ENCODE results near the gene MMP12. TPM values are rescaled to one million over a fixed set of nuclear protein-coding genes. Genes with fewer than 3 reads are reported as not detected.
A peak's percentile ranks its signal among the peaks of the same experiment; 100 is the strongest.

The MMP12 gene
- total RNA-seq, 1 donor from 2014 or later, result 0.17 TPM

DNA sequence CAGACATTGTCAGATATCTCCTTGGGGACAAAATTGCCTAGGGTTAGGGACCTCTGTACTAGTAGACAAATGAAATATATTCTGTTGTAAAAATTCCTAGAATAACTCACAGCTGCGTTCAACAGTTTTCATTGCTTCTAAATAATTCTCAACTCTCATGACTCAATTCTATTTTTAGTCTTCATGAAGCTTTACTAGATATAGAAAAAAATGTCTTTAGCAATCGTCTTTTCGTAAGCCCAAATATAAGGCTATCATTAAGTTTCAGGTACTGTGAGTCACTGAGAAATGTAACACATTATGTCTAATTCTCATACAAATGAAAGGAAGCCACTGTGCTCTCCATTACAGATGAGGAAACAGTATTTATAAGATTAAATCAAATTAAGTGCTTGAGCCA lies 6.4 kb downstream of the MMP12 start:
- H3K9me3 Mint-ChIP-seq (ENCODE audit: low read depth), result no peaks in the 10 kb centered on the region
- no peak for DNase-seq (ENCODE audit: low spot score)
- H3K4me1 Mint-ChIP-seq (ENCODE audit: low read depth), result peaks cover 29% of the 10 kb centered on the region
- H3K27ac Mint-ChIP-seq (ENCODE audit: unreplicated experiment), result peak overlapping the region; percentile 83
- TF ChIP-seq, protein P1, sequence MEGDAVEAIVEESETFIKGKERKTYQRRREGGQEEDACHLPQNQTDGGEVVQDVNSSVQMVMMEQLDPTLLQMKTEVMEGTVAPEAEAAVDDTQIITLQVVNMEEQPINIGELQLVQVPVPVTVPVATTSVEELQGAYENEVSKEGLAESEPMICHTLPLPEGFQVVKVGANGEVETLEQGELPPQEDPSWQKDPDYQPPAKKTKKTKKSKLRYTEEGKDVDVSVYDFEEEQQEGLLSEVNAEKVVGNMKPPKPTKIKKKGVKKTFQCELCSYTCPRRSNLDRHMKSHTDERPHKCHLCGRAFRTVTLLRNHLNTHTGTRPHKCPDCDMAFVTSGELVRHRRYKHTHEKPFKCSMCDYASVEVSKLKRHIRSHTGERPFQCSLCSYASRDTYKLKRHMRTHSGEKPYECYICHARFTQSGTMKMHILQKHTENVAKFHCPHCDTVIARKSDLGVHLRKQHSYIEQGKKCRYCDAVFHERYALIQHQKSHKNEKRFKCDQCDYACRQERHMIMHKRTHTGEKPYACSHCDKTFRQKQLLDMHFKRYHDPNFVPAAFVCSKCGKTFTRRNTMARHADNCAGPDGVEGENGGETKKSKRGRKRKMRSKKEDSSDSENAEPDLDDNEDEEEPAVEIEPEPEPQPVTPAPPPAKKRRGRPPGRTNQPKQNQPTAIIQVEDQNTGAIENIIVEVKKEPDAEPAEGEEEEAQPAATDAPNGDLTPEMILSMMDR (IDR thresholded peaks at IDR 0.05), result no peak
- H3K36me3 Mint-ChIP-seq (ENCODE audit: low read depth), result no peaks in the 10 kb centered on the region
- H3K27me3 Mint-ChIP-seq (ENCODE audit: low read depth), result no peaks in the 10 kb centered on the region
- no peak overlapping the region for H3K4me3 Mint-ChIP-seq (ENCODE audit: unreplicated experiment)

DNA sequence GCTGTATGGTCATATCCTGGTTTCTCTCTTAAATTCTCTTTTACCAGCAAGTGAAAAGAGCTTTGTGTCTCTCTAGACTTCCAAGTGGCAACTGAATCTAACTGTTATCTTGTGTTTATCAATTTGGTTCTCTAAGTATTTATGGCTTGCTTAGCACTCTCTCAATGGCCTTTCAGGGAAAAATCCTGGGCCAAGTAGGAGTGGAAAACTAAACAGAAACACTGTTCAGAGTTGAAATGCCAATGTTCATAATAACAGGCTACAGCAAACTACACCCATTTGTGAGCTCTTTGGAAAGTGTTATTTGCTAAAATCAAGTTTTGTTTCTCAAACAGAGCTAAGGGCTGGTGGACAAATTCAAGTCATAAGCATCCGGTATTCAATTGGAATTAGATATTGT lies 10.1 kb downstream of the MMP12 start:
- H3K4me1 Mint-ChIP-seq (ENCODE audit: low read depth), result peaks cover 29% of the 10 kb centered on the region
- H3K4me3 Mint-ChIP-seq (ENCODE audit: unreplicated experiment), result no peak overlapping the region
- no peak for DNase-seq (ENCODE audit: low spot score)
- no peaks in the 10 kb centered on the region for H3K9me3 Mint-ChIP-seq (ENCODE audit: low read depth)
- H3K36me3 Mint-ChIP-seq (ENCODE audit: low read depth), result no peaks in the 10 kb centered on the region
- TF ChIP-seq, protein P1 (IDR thresholded peaks at IDR 0.05), result no peak
- H3K27me3 Mint-ChIP-seq (ENCODE audit: low read depth), result no peaks in the 10 kb centered on the region
- peak overlapping the region; percentile 17 for H3K27ac Mint-ChIP-seq (ENCODE audit: unreplicated experiment)

DNA sequence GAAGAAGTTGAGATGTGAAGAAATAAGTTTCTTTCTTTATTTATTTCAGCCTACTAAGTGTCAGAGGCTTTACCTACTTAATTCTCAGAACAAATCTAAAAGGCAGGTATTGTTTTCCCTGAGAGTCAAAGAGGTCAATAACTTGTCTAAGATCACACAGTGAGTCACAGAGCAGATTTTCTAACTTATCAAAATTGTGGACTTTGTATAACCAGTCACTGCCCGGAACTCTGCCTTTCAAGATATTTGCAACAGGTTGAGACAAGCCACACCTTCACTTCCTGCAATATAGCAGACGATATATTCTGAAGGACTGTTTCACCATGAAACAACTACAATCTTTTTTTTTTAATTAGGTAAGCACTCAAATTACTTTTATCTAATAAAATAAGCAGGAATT lies 20.8 kb downstream of the MMP12 start:
- H3K4me1 Mint-ChIP-seq (ENCODE audit: low read depth), result peaks cover 18% of the 10 kb centered on the region
- no peak for DNase-seq (ENCODE audit: low spot score)
- no peak overlapping the region for H3K4me3 Mint-ChIP-seq (ENCODE audit: unreplicated experiment)
- peaks cover 6% of the 10 kb centered on the region for H3K27me3 Mint-ChIP-seq (ENCODE audit: low read depth)
- no peaks in the 10 kb centered on the region for H3K9me3 Mint-ChIP-seq (ENCODE audit: low read depth)
- H3K27ac Mint-ChIP-seq (ENCODE audit: unreplicated experiment), result no peak overlapping the region
- peaks cover 1% of the 10 kb centered on the region for H3K36me3 Mint-ChIP-seq (ENCODE audit: low read depth)
- TF ChIP-seq, protein P1 (IDR thresholded peaks at IDR 0.05), result no peak

DNA sequence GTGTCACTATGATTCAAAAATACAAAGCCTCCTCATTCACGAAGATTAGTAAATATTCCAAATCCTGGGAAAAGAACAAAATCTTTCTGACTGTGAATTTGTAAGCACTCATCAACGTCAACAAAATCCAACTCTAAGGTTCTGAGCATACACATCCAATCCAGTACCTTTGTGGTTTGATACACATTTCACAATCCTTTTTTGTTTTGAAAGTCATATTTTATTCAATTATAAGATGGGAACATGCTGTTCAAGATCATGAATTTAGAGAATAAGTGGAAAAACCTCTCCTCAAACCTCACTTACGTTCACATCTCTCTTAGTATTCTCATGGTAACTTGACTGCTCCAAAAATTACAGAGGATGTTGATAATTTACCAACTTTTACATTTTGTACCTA lies 21.7 kb downstream of the MMP12 start:
- TF ChIP-seq, protein P1 (IDR thresholded peaks at IDR 0.05), result no peak
- peaks cover 5% of the 10 kb centered on the region for H3K27me3 Mint-ChIP-seq (ENCODE audit: low read depth)
- no peaks in the 10 kb centered on the region for H3K9me3 Mint-ChIP-seq (ENCODE audit: low read depth)
- no peak overlapping the region for H3K4me3 Mint-ChIP-seq (ENCODE audit: unreplicated experiment)
- no peak for DNase-seq (ENCODE audit: low spot score)
- H3K36me3 Mint-ChIP-seq (ENCODE audit: low read depth), result peaks cover 1% of the 10 kb centered on the region
- peaks cover 21% of the 10 kb centered on the region for H3K4me1 Mint-ChIP-seq (ENCODE audit: low read depth)
- no peak overlapping the region for H3K27ac Mint-ChIP-seq (ENCODE audit: unreplicated experiment)

DNA sequence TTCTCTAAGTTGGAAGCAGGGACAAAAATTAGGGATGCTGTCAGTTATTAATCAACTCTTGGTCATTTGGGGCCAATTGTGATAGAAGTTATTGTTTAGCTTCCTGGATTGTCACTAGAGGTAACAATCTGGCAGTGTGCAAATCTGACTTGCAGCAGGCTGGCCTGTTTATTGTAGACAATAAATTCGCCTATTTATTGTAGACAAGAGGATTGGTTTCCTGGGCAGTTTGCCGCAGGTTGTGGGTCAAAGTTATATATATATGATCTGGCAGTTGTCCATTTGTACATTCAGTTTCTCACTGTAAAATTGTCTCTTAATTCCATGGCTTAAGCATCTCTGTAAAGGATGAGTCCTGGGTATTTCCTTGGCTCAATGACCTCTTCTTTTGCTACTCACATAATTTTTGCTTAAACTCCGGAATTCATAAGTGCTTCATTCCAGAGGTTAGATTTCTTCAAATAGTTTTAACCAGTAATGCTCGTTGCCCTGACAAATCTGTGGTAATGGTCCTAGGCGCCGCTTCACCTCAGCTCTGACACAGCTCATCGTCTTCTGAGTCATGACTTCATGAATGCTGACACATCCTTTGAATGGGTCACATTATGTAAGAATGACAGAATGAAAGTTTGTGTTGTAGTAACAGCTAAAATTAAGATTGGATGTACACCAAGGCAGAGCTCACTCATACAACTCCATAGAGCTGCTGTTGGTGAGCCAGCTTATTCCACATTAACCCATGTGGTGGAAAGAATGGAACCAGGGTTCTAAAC lies 23.6 kb downstream of the MMP12 start:
- H3K27ac Mint-ChIP-seq (ENCODE audit: unreplicated experiment), result no peak overlapping the region
- DNase-seq (ENCODE audit: low spot score), result no peak
- no peaks in the 10 kb centered on the region for H3K9me3 Mint-ChIP-seq (ENCODE audit: low read depth)
- H3K27me3 Mint-ChIP-seq (ENCODE audit: low read depth), result peaks cover 4% of the 10 kb centered on the region
- H3K4me1 Mint-ChIP-seq (ENCODE audit: low read depth), result peaks cover 21% of the 10 kb centered on the region
- TF ChIP-seq, protein P1 (IDR thresholded peaks at IDR 0.05), result no peak
- H3K4me3 Mint-ChIP-seq (ENCODE audit: unreplicated experiment), result no peak overlapping the region
- H3K36me3 Mint-ChIP-seq (ENCODE audit: low read depth), result peaks cover 1% of the 10 kb centered on the region
